ENCODE data around the gene HOXA3. TPM values are rescaled to one million over a fixed set of nuclear protein-coding genes. Genes with fewer than 3 reads are reported as not detected.

HOXA3 gene
- total and polyA plus RNA-seq, 7 donors = 0.65 to 5.6 (median 3.3) TPM

- Histone ChIP-seq H3K4me3 (no peak overlapping the region), H3K27ac (no peak overlapping the region), H3K4me1 (no peaks in the 10 kb centered on the region), H3K27me3 (ENCODE audit: insufficient read depth in 3 of 3, low read length in 2 of 3) (no peaks in the 10 kb centered on the region), H3K36me3 (ENCODE audit: insufficient read depth in 1 of 2, low read depth in 1 of 2) (no peaks in the 10 kb centered on the region), H3K9me3 (no peaks in the 10 kb centered on the region)
- TF ChIP-seq, protein P1, sequence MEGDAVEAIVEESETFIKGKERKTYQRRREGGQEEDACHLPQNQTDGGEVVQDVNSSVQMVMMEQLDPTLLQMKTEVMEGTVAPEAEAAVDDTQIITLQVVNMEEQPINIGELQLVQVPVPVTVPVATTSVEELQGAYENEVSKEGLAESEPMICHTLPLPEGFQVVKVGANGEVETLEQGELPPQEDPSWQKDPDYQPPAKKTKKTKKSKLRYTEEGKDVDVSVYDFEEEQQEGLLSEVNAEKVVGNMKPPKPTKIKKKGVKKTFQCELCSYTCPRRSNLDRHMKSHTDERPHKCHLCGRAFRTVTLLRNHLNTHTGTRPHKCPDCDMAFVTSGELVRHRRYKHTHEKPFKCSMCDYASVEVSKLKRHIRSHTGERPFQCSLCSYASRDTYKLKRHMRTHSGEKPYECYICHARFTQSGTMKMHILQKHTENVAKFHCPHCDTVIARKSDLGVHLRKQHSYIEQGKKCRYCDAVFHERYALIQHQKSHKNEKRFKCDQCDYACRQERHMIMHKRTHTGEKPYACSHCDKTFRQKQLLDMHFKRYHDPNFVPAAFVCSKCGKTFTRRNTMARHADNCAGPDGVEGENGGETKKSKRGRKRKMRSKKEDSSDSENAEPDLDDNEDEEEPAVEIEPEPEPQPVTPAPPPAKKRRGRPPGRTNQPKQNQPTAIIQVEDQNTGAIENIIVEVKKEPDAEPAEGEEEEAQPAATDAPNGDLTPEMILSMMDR (IDR thresholded peaks at IDR 0.05) = no peak
- ATAC-seq (no peak), DNase-seq (no peak)
- intact Hi-C loops (cut with DNase I) = no loop called here
- WGBS, 3 donors = 96 to 99% (median 97%) methylated on average over 5 of the region's 5 CpGs
Measured at GRCh38 chr7:27078616-27079233, 73.7 kb downstream of the HOXA3 start.

DNA sequence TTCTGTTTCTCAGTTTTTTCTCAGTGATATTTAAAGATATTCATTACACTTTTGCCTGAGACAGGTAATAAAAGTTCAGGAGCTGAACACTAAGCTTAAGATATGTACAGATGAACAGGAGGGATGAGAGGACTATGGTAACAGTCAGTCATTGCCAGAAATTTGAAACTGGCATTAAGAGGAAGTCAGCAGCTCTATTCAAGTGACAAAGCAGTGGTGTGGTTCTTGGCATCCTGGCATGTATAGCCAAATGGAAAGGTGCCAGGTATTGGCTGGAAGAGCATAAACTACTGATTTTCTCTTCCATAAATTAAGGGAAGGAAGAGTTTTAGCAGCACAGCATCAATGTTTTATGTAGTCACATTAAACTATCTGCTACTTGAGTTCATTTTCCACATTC, 79.3 kb downstream of the HOXA3 start:
- TF ChIP-seq, protein P1 (IDR thresholded peaks at IDR 0.05) = no peak
- Histone ChIP-seq H3K27ac (no peak overlapping the region), H3K4me1 (peaks cover 14% of the 10 kb centered on the region), H3K9me3 (no peaks in the 10 kb centered on the region), H3K36me3 (ENCODE audit: insufficient read depth in 1 of 2, low read depth in 1 of 2) (no peaks in the 10 kb centered on the region), H3K27me3 (ENCODE audit: insufficient read depth in 3 of 3, low read length in 2 of 3) (no peaks in the 10 kb centered on the region), H3K4me3 (no peak overlapping the region)
- DNase-seq (no peak), ATAC-seq (peak in 3 of 4 donors; percentile 59 to 63 (median 60))
- intact Hi-C loops (cut with DNase I) = no loop called here

DNA sequence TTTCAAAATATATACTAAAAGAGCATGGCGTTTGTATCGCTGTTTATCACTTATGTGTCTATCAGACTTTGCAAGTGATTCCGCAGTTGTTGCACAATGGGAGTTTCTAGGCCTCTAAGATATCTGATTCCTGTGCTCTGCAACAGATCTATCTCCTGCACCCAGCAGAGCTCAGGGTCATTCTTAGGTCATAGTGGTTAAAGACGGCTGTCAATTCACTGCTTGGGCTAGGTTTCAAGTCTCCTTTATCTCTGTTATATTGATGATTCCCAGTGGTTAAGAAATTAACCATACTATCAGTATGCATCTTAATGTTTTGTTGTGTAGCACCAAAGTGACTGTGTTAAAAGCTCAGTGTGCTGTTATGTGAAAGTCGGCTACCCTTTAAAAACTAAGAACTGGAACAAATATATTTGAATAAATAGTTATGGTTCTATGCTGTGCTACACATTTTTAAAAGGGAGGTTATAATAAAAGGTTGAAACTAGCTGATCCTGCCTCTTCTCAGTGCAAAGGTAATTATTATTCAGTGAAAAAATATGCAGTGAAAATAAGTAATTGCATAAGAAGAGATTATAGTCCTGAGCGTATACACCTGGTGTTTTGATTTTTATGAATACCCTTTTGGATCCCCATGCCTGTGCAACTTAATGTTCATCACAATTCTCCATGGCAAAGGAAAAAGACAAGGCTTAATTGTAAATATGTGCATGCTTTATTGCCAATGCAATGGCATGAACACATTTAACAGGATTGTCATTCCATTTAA, 80.6 kb downstream of the HOXA3 start:
- DNase-seq (no peak), ATAC-seq (peak in 3 of 4 donors; percentile 70 to 91 (median 91))
- H3K4me3 ChIP-seq = no peak overlapping the region
- WGBS, 3 donors = 40 to 45% (median 41%) methylated on average over 6 of the region's 6 CpGs
- H3K27me3 ChIP-seq (ENCODE audit: insufficient read depth in 3 of 3, low read length in 2 of 3) = no peaks in the 10 kb centered on the region
- peaks cover 14% of the 10 kb centered on the region for H3K4me1 ChIP-seq
- TF ChIP-seq, protein P1 (IDR thresholded peaks at IDR 0.05) = no peak
- intact Hi-C loops (cut with DNase I) = no loop called here
- H3K36me3 ChIP-seq (ENCODE audit: insufficient read depth in 1 of 2, low read depth in 1 of 2) = no peaks in the 10 kb centered on the region
- H3K27ac ChIP-seq = no peak overlapping the region
- H3K9me3 ChIP-seq = no peaks in the 10 kb centered on the region

DNA sequence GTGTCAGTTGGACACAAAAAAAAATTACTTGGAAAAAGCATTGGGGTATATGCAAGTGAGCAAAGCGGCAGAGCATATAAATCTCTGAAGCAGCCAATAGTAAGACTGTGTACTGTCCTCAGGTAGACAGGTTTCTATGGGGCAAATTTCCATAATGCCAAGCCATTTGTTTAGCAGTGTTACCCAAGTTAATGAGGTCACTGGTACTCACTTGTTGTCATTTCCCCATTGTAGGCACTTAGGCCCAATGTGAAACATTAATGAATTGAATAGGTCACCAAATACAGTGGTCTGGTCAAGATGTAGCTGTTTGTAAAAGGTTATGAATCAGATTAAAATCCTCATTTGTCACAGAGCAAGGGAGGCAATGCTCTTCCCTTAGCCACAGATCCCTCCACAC, 84.1 kb downstream of the HOXA3 start:
- intact Hi-C loops (cut with DNase I) = loop anchor here in 1 of 2 donors (5.0 kb wide), 1 partner anchor 36 kb away; no protein-coding TSS in a partner anchor
- Histone ChIP-seq H3K27ac (no peak overlapping the region), H3K36me3 (ENCODE audit: insufficient read depth in 1 of 2, low read depth in 1 of 2) (no peaks in the 10 kb centered on the region), H3K4me1 (peaks cover 14% of the 10 kb centered on the region), H3K27me3 (ENCODE audit: insufficient read depth in 3 of 3, low read length in 2 of 3) (no peaks in the 10 kb centered on the region), H3K9me3 (no peaks in the 10 kb centered on the region), H3K4me3 (no peak overlapping the region)
- no peak for DNase-seq
- no peak for ATAC-seq
- TF ChIP-seq, protein P1 (IDR thresholded peaks at IDR 0.05) = no peak
- 89 to 100% (median 98%) methylated on average over 1 of the region's 1 CpG for WGBS, 3 donors

All from psoas muscle (tissue), 8 donors.